Caco-2 (cell line): Measurements from ENCODE around the gene TPST2. TPM values are rescaled to one million over a fixed set of nuclear protein-coding genes. Genes with fewer than 3 reads are reported as not detected.

Experiments
- BruUV-seq: library from RNA; stranded (reverse); fragments of 400-500 nt; replicated peaks from 2 replicates; lab custom pipeline; 2021; lab: Mats Ljungman, UMichigan
- CTCF ChIA-PET: fragments of 300-600 bp; sonication (Branson Sonifier 250); formaldehyde crosslinking; loops from one replicate; lab custom pipeline; 2022; ENCODE audit warnings: antibody characterized with exemption; lab: Charles Lee
- POLR2A ChIA-PET: fragments of 300-600 bp; sonication (Branson Sonifier 250); formaldehyde crosslinking; loops from one replicate; lab custom pipeline; 2022; ENCODE audit warnings: antibody characterized with exemption; lab: Charles Lee
- DNase-seq, 2 experiments: peaks; one replicate each; pipeline versions ENCODE4 v3.0.0 to v3.0.0-alpha.2; 2020 to 2022
- H3K27me3 ChIP-seq: replicated peaks from 2 replicates; pipeline ENCODE4 v1.6.0; 2011; ENCODE audit warnings: low read length; ENCODE audit not compliant: control insufficient read depth, insufficient read depth
- H3K36me3 ChIP-seq: 2 replicates; pipeline ENCODE4 v1.5.1; 2011; ENCODE audit warnings: low read length; ENCODE audit not compliant: control insufficient read depth, insufficient read depth
- H3K4me1 ChIP-seq: fragments of 250-450 bp; sonication (Bioruptor Pico); 2 replicates; pipeline ENCODE4 v1.5.1; 2020; ENCODE audit warnings: mild to moderate bottlenecking
- H3K4me3 ChIP-seq: 2 replicates; pipeline ENCODE4 v1.5.1; 2011; ENCODE audit warnings: low read depth, mild to moderate bottlenecking, control low read depth, low read length
- H3K9me3 ChIP-seq: fragments of 250-450 bp; sonication (Bioruptor Pico); 2 replicates; pipeline ENCODE4 v1.5.1; 2020; ENCODE audit warnings: mild to moderate bottlenecking, moderate library complexity
- H3K27ac Mint-ChIP-seq: one replicate; pipeline ENCODE4 v1.8.0; 2022; ENCODE audit warnings: mixed read lengths; ENCODE audit not compliant: unreplicated experiment
- H3K27me3 Mint-ChIP-seq: one replicate; pipeline ENCODE4 v1.8.0; 2022; ENCODE audit warnings: mixed read lengths; ENCODE audit not compliant: insufficient read depth, unreplicated experiment
- H3K36me3 Mint-ChIP-seq: one replicate; pipeline ENCODE4 v1.8.0; 2022; ENCODE audit warnings: mild to moderate bottlenecking, mixed read lengths; ENCODE audit not compliant: insufficient read depth, unreplicated experiment
- H3K4me1 Mint-ChIP-seq: one replicate; pipeline ENCODE4 v1.8.0; 2022; ENCODE audit warnings: low read depth, mixed read lengths; ENCODE audit not compliant: unreplicated experiment
- H3K4me3 Mint-ChIP-seq: one replicate; pipeline ENCODE4 v1.8.0; 2022; ENCODE audit warnings: mild to moderate bottlenecking, moderate library complexity, mixed read lengths; ENCODE audit not compliant: unreplicated experiment
- H3K9me3 Mint-ChIP-seq: one replicate; pipeline ENCODE4 v1.8.0; 2022; ENCODE audit warnings: mixed read lengths; ENCODE audit not compliant: unreplicated experiment
- intact Hi-C: fragments of 100-400 bp; cut with micrococcal nuclease; formaldehyde crosslinking; loops from one replicate; pipeline ENCODE4 v1.10.0; 2022; ENCODE audit not compliant: unreplicated experiment
- total RNA-seq: library from RNA; stranded (reverse); gene quantifications from 2 replicates; pipeline ENCODE4 v1.2.3, GENCODE V29; 2022
- TF ChIP-seq, protein P1 (sequence below), 2 experiments: fragments of 200-600 bp in 1 of 2; IDR thresholded peaks; 1 replicate in 1 of 2; 2 replicates in 1 of 2; pipeline versions ENCODE4 v1.5.1 to v1.8.0; 2011 to 2022; ENCODE audit warnings: antibody characterized with exemption in 1 of 2, control low read depth in 1 of 2, inconsistent platforms in 1 of 2, low read depth in 1 of 2, low read length in 1 of 2, mild to moderate bottlenecking in 1 of 2, moderate library complexity in 1 of 2; ENCODE audit not compliant: insufficient read depth in 1 of 2, severe bottlenecking in 1 of 2, unreplicated experiment in 1 of 2

TPST2 gene
- total RNA-seq, 1 experiment from 2014 or later, result 9.5 TPM

DNA sequence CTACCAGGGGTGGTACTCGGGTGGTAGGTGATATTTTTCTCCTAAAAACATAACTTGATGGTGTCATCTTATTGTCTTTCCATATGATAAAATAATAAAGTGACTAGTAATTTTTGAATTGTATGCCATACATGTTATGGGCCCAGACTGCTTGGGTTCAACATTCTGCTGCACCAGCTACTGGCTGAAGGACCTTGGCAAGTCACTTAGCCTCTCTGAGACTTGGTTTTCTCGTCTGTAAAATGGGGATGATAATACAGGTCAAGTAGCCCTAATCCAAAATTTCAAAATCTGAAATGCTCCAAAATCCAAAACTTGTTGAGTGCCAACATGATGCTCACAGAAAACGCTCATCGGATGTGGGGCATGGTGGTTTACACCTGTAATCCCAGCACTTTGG is 42.1 kb downstream of the TPST2 start:
- H3K4me3 Mint-ChIP-seq, result no peak overlapping the region
- no peak overlapping the region for H3K27ac Mint-ChIP-seq
- H3K36me3 Mint-ChIP-seq, result peaks cover 6% of the 10 kb centered on the region
- H3K9me3 Mint-ChIP-seq, result no peaks in the 10 kb centered on the region
- no peaks in the 10 kb centered on the region for H3K4me1 ChIP-seq
- H3K4me3 ChIP-seq, result no peak overlapping the region
- CTCF ChIA-PET, result interaction anchor here (0.5 kb wide), 1 partner anchor 100 kb away, joined by 6 read pairs; no protein-coding TSS in a partner anchor
- peaks cover 6% of the 10 kb centered on the region for H3K4me1 Mint-ChIP-seq
- BruUV-seq, result no TSS peak
- H3K27me3 Mint-ChIP-seq, result no peaks in the 10 kb centered on the region
- H3K36me3 ChIP-seq, result no peaks in the 10 kb centered on the region
- no peaks in the 10 kb centered on the region for H3K27me3 ChIP-seq
- intact Hi-C loops, result no loop called here
- DNase-seq, result no peak
- TF ChIP-seq, protein P1, sequence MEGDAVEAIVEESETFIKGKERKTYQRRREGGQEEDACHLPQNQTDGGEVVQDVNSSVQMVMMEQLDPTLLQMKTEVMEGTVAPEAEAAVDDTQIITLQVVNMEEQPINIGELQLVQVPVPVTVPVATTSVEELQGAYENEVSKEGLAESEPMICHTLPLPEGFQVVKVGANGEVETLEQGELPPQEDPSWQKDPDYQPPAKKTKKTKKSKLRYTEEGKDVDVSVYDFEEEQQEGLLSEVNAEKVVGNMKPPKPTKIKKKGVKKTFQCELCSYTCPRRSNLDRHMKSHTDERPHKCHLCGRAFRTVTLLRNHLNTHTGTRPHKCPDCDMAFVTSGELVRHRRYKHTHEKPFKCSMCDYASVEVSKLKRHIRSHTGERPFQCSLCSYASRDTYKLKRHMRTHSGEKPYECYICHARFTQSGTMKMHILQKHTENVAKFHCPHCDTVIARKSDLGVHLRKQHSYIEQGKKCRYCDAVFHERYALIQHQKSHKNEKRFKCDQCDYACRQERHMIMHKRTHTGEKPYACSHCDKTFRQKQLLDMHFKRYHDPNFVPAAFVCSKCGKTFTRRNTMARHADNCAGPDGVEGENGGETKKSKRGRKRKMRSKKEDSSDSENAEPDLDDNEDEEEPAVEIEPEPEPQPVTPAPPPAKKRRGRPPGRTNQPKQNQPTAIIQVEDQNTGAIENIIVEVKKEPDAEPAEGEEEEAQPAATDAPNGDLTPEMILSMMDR (IDR thresholded peaks at IDR 0.05; ENCODE audit: insufficient read depth in 1 of 2, low read depth in 1 of 2, low read length in 1 of 2, severe bottlenecking in 1 of 2, unreplicated experiment in 1 of 2), result no peak
- no peaks in the 10 kb centered on the region for H3K9me3 ChIP-seq
- POLR2A ChIA-PET, result no interaction called here

DNA sequence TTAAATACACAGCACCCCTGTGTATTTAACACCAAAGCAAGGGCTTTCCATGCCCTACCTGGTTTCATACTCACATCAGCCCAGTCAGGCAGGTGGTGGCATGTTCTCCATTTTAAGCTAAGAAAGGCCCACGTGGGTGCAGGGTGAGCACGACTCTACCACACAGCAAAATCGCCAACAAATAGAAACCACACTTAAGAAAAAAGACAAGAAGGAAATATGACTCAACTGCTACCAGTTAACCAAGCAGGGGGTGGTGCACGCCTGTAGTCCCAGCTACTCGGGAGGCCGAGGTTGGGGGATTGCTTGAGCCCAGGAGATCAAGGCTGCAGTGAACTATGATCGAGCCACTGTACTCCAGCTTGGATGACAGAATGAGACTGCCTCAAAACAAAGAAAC is 42.5 kb downstream of the TPST2 start:
- TF ChIP-seq, protein P1 (IDR thresholded peaks at IDR 0.05; ENCODE audit: insufficient read depth in 1 of 2, low read depth in 1 of 2, low read length in 1 of 2, severe bottlenecking in 1 of 2, unreplicated experiment in 1 of 2), result no peak
- Histone ChIP-seq H3K36me3 (no peaks in the 10 kb centered on the region), H3K4me3 (no peak overlapping the region), H3K4me1 (no peaks in the 10 kb centered on the region), H3K27me3 (no peaks in the 10 kb centered on the region), H3K9me3 (no peaks in the 10 kb centered on the region)
- Mint-ChIP-seq H3K9me3 (no peaks in the 10 kb centered on the region), H3K4me3 (no peak overlapping the region), H3K27me3 (no peaks in the 10 kb centered on the region), H3K4me1 (peaks cover 6% of the 10 kb centered on the region), H3K36me3 (peaks cover 6% of the 10 kb centered on the region), H3K27ac (no peak overlapping the region)
- BruUV-seq, result no TSS peak
- DNase-seq, result no peak
- ChIA-PET CTCF (interaction anchor here (0.5 kb wide), 1 partner anchor 100 kb away, joined by 6 read pairs; no protein-coding TSS in a partner anchor), POLR2A (no interaction called here)
- intact Hi-C loops, result no loop called here

DNA sequence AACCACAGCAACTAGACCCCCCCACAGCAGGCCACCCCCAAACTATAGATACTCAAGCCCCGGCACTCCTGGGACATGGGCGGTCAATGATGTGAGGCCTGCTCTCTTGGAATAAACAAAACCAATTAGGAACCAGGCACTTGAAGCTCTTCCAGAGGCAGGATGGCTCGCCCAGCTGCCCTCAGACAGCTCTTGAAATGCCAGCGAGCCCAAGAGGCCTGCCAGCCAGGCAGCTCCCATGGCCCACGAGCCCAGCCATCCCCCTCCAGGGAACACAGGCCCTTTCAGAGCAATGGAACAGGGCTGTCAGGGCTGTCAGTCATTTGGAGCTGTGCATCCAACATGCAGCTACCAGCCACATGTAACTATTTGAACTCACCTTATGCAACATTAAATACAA is 43.6 kb downstream of the TPST2 start:
- Mint-ChIP-seq H3K36me3 (peaks cover 6% of the 10 kb centered on the region), H3K4me1 (peaks cover 6% of the 10 kb centered on the region), H3K27me3 (no peaks in the 10 kb centered on the region), H3K4me3 (no peak overlapping the region), H3K9me3 (no peaks in the 10 kb centered on the region), H3K27ac (peak overlapping the region; percentile 33)
- TF ChIP-seq, protein P1 (IDR thresholded peaks at IDR 0.05; ENCODE audit: insufficient read depth in 1 of 2, low read depth in 1 of 2, low read length in 1 of 2, severe bottlenecking in 1 of 2, unreplicated experiment in 1 of 2), result no peak
- intact Hi-C loops, result no loop called here
- H3K36me3 ChIP-seq, result no peaks in the 10 kb centered on the region
- no peaks in the 10 kb centered on the region for H3K4me1 ChIP-seq
- no peak overlapping the region for H3K4me3 ChIP-seq
- ChIA-PET CTCF (no interaction called here), POLR2A (no interaction called here)
- no peaks in the 10 kb centered on the region for H3K27me3 ChIP-seq
- H3K9me3 ChIP-seq, result no peaks in the 10 kb centered on the region
- no TSS peak for BruUV-seq
- DNase-seq, result no peak
